Thoracic aorta (tissue), 2 donors: ENCODE data around the gene FGFR2. TPM values are rescaled to one million over a fixed set of nuclear protein-coding genes. Genes with fewer than 3 reads are reported as not detected.

Experiments
- ATAC-seq: fragments of 150-250 bp; one replicate; pipeline ENCODE4 v1.8.0; 2017; ENCODE audit warnings: low read depth; ENCODE audit not compliant: insufficient number of reproducible peaks, low FRiP score
- DNase-seq: peaks from one replicate; pipeline ENCODE4 v3.0.0-alpha.2; 2020; ENCODE audit warnings: low spot score
- H3K27ac ChIP-seq, 2 donors: fragments of 200-600 bp; sonication (generic); 1 replicate in 1 of 2; 2 replicates in 1 of 2; pipeline ENCODE4 v1.5.1; 2016; ENCODE audit warnings: mild to moderate bottlenecking in 2 of 2, moderate library complexity in 2 of 2
- H3K27me3 ChIP-seq: fragments of 200-600 bp; sonication (generic); replicated peaks from 2 replicates; pipeline ENCODE4 v1.6.0; 2016; ENCODE audit warnings: mild to moderate bottlenecking; ENCODE audit not compliant: insufficient read depth
- H3K36me3 ChIP-seq: fragments of 200-600 bp; sonication (generic); one replicate; pipeline ENCODE4 v1.5.1; 2016
- H3K4me1 ChIP-seq, 2 donors: fragments of 200-600 bp; sonication (generic); 1 replicate in 1 of 2; 2 replicates in 1 of 2; pipeline versions ENCODE4 v1.5.1 to v1.6.0; 2016; ENCODE audit warnings: low read depth in 2 of 2, mild to moderate bottlenecking in 1 of 2; ENCODE audit not compliant: control insufficient read depth in 1 of 2
- H3K4me3 ChIP-seq: fragments of 200-600 bp; sonication (generic); 2 replicates; pipeline ENCODE4 v1.5.1; 2016; ENCODE audit warnings: mild to moderate bottlenecking
- H3K9me3 ChIP-seq: fragments of 200-600 bp; sonication (generic); 2 replicates; pipeline ENCODE4 v1.5.1; 2016
- total RNA-seq, 2 donors: library from RNA; depleted of rRNA; stranded (reverse); fragments of >200 nt; gene quantifications; one replicate each; pipeline versions ENCODE4 v1.1.0 to v1.2.3, GENCODE V29; 2016
- TF ChIP-seq, protein P1 (sequence below): fragments of 200-600 bp; sonication (generic); IDR thresholded peaks from one replicate; pipeline ENCODE4 v1.5.1; 2019; ENCODE audit warnings: antibody characterized with exemption

The FGFR2 gene
- total RNA-seq, 2 donors from 2014 or later, result 7.2 to 16.2 TPM

DNA sequence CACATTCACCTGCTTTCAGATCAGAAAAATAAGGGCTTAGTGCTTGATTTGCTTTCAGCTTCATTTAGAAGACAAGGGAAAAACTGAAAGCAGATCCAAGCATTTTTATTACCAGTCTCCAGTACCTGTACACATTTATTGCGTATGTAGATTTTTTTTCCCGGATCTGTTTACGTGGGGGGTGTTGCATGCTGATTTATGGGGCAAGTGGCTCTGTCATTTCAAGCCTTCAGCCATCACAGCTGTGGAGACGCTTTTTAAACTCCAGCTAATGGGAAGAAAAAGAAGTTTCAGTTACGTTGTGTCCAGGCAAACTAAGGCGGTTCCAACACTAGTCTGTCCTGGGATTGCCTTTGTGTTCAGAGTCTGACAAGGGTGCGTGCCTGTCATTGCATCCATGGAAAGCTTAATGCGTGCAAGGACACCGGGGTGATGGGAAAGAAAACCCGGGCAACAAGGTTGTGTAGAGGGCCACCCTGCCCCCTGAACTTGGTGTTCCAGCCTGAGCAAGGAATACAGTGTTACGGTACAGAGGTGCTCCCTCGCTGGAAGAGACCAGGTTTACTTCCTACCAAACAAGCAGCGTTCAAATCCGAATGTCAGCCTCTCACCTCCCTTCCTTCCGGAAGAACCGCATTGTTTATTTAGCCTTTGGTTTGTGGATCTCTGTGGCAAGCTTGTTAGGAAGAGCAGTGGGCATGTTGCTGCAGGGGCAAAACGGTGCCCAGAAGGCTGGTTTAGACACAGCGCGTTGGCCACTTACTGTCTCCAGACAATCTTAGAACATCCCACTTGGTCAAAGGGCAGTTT is 128.2 kb downstream of the FGFR2 start:
- Histone ChIP-seq H3K9me3 (no peaks in the 10 kb centered on the region), H3K4me1 (no peaks in the 10 kb centered on the region), H3K4me3 (no peak overlapping the region), H3K27ac (no peak overlapping the region), H3K27me3 (no peaks in the 10 kb centered on the region), H3K36me3 (no peaks in the 10 kb centered on the region)
- TF ChIP-seq, protein P1, sequence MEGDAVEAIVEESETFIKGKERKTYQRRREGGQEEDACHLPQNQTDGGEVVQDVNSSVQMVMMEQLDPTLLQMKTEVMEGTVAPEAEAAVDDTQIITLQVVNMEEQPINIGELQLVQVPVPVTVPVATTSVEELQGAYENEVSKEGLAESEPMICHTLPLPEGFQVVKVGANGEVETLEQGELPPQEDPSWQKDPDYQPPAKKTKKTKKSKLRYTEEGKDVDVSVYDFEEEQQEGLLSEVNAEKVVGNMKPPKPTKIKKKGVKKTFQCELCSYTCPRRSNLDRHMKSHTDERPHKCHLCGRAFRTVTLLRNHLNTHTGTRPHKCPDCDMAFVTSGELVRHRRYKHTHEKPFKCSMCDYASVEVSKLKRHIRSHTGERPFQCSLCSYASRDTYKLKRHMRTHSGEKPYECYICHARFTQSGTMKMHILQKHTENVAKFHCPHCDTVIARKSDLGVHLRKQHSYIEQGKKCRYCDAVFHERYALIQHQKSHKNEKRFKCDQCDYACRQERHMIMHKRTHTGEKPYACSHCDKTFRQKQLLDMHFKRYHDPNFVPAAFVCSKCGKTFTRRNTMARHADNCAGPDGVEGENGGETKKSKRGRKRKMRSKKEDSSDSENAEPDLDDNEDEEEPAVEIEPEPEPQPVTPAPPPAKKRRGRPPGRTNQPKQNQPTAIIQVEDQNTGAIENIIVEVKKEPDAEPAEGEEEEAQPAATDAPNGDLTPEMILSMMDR, result no peak
- DNase-seq (no peak), ATAC-seq (no peak)

DNA sequence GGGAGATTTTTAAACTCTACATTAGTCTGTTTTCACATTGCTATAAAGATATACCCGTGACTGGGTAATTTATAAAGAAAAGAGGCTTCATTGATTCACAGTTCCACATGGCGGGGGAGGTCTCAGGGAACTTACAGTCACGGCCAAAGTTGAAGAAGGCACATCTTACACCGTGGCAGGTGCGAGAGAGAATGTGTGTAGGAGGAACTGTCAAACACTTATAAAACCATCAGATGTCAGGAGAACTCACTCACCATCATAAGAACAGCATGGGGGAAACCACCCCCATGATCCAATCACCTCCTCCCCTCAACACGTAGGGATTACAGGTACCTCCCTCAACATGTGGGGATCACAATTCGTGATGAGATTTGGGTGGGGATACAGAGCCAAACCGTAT is 129.5 kb downstream of the FGFR2 start:
- ATAC-seq, result no peak
- TF ChIP-seq, protein P1, result no peak
- H3K36me3 ChIP-seq, result no peaks in the 10 kb centered on the region
- peaks cover 0 to 7% of the 10 kb centered on the region in 2 donors for H3K4me1 ChIP-seq
- H3K27me3 ChIP-seq, result no peaks in the 10 kb centered on the region
- no peaks in the 10 kb centered on the region for H3K9me3 ChIP-seq
- no peak overlapping the region for H3K27ac ChIP-seq
- no peak for DNase-seq
- H3K4me3 ChIP-seq, result no peak overlapping the region

DNA sequence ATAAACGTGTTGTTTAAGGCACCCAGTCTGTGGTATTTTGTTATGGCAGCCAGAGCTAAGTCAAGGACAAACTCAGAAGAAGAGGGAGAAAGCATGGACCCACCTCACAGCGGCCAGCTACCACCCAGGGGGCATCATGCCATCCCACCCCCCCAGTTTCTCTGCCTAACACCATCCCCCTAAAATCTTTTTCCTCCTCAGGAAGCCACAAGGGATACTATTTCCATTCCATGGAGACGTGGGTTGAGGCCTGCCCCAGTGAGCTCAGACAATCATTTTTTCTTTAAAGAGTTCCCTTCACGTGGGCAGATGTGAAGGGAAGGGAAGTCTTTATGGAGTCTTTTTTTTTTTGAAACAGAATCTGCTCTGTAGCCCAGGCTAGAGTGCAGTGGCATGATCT is 131.8 kb downstream of the FGFR2 start:
- Histone ChIP-seq H3K27ac (no peak overlapping the region), H3K27me3 (no peaks in the 10 kb centered on the region), H3K4me1 (peaks cover 0 to 8% of the 10 kb centered on the region in 2 donors), H3K4me3 (no peak overlapping the region), H3K9me3 (no peaks in the 10 kb centered on the region), H3K36me3 (no peaks in the 10 kb centered on the region)
- ATAC-seq (no peak), DNase-seq (no peak)
- TF ChIP-seq, protein P1, result no peak

DNA sequence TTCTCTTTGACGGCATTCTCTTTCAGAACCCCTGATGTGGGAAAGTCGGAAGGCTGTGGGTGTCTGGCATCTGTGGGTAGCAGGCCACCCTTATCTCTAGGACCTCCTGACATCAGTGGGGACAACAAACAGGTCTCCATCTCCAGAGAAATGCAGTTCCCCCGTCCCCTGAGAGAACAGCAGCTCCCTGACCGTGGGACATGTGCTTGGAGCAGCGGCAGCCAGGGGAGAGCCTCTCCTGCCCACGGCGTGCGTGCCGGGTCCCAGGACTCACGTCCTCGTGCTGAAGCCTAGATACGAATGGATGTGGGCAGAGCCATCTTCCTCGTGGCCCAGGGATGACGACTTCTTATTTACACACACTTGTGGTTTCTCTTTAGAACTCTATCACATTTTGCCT is 133.0 kb downstream of the FGFR2 start:
- Histone ChIP-seq H3K9me3 (no peaks in the 10 kb centered on the region), H3K4me1 (peaks cover 3 to 18% of the 10 kb centered on the region in 2 donors), H3K27me3 (no peaks in the 10 kb centered on the region), H3K36me3 (no peaks in the 10 kb centered on the region), H3K27ac (no peak overlapping the region), H3K4me3 (no peak overlapping the region)
- DNase-seq (no peak), ATAC-seq (no peak)
- TF ChIP-seq, protein P1, result no peak

DNA sequence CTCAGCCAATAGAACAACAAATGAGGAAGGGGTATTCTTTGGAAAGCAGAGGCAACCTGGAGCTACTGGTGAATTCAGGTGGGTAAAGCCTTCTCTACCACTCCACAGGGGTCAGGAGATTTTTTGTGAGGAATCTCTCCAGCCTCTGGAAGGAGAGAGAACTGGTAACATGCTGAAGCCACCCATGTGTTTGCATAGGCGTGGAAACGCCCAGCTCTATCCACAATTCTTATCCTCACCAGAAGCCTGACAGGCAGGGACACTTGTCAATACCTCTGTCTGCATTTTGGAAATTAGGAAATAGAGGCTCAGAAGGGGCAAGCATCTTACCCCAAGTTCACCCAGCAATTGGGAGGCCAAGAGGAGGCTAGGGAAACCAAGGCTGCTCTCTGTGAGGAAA is 133.7 kb downstream of the FGFR2 start:
- no peak for ATAC-seq

More for the DNA sequence above, 133.7 kb downstream of the FGFR2 start:
- H3K4me1 ChIP-seq, result peaks cover 7 to 24% of the 10 kb centered on the region in 2 donors
- no peak overlapping the region for H3K27ac ChIP-seq
- no peak for DNase-seq
- no peak overlapping the region for H3K4me3 ChIP-seq
- TF ChIP-seq, protein P1, result no peak
- no peaks in the 10 kb centered on the region for H3K36me3 ChIP-seq
- no peaks in the 10 kb centered on the region for H3K9me3 ChIP-seq
- H3K27me3 ChIP-seq, result no peaks in the 10 kb centered on the region
